Measurements from ENCODE around the gene DUSP22. TPM values are rescaled to one million over a fixed set of nuclear protein-coding genes. Genes with fewer than 3 reads are reported as not detected.

The DUSP22 gene
- total and polyA plus RNA-seq, 2 experiments from 2014 or later: 24.2 to 26.3 TPM

Other genes with a start within 250 kb of the DUSP22 start
- 0.23 and 0.44 TPM in 2 replicates for gene IRF4, start 99.3 kb downstream of the DUSP22 start, total RNA-seq
- gene IRF4, start 99.3 kb downstream of the DUSP22 start, polyA plus RNA-seq: 0.02 TPM in 1 of 2 replicates, not detected in the other

Data from hepatocyte (in vitro differentiated cells).